Measurements from ENCODE around the gene KPNA3. TPM values are rescaled to one million over a fixed set of nuclear protein-coding genes. Genes with fewer than 3 reads are reported as not detected.
A peak's percentile ranks its signal among the peaks of the same experiment; 100 is the strongest.

KPNA3 gene
- total and polyA plus RNA-seq, 7 donors, result 15.6 to 64.3 (median 41.5) TPM

DNA sequence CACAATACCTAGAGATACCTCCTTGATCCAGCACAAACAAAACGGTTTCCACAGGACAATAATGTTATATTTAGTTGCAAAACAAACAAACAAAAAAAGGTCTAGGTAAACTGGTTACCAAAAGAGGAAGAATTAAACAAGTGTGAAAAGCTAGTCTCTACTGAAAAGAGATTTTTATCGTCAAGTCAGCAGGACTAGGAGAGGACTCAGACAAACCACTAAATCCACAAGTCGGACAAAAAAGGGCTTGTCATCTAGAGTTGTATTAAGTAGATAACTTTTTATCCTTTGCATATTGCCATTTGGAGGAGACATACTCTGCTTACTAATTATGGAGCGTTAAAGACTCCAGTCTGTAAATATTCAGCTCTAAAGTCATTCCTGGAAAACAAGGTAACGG, 9.9 kb upstream of the KPNA3 start:
- WGBS, 2 donors, result 72% methylated on average over 5 of the region's 5 CpGs
- Histone ChIP-seq H3K9me3 (no peaks in the 10 kb centered on the region), H3K36me3 (no peaks in the 10 kb centered on the region), H3K27ac (no peak overlapping the region), H3K4me3 (no peak overlapping the region), H3K4me1 (no peaks in the 10 kb centered on the region), H3K27me3 (no peaks in the 10 kb centered on the region)
- TF ChIP-seq EP300 (IDR thresholded peaks at IDR 0.05) (no peak), POLR2AphosphoS5 (IDR thresholded peaks at IDR 0.05) (no peak), POLR2A (IDR thresholded peaks at IDR 0.05) (no peak)
- TF ChIP-seq, protein P1, sequence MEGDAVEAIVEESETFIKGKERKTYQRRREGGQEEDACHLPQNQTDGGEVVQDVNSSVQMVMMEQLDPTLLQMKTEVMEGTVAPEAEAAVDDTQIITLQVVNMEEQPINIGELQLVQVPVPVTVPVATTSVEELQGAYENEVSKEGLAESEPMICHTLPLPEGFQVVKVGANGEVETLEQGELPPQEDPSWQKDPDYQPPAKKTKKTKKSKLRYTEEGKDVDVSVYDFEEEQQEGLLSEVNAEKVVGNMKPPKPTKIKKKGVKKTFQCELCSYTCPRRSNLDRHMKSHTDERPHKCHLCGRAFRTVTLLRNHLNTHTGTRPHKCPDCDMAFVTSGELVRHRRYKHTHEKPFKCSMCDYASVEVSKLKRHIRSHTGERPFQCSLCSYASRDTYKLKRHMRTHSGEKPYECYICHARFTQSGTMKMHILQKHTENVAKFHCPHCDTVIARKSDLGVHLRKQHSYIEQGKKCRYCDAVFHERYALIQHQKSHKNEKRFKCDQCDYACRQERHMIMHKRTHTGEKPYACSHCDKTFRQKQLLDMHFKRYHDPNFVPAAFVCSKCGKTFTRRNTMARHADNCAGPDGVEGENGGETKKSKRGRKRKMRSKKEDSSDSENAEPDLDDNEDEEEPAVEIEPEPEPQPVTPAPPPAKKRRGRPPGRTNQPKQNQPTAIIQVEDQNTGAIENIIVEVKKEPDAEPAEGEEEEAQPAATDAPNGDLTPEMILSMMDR (IDR thresholded peaks at IDR 0.05), result no peak
- intact Hi-C loops (cut with DNase I), result no loop called here
- DNase-seq, result no peak

DNA sequence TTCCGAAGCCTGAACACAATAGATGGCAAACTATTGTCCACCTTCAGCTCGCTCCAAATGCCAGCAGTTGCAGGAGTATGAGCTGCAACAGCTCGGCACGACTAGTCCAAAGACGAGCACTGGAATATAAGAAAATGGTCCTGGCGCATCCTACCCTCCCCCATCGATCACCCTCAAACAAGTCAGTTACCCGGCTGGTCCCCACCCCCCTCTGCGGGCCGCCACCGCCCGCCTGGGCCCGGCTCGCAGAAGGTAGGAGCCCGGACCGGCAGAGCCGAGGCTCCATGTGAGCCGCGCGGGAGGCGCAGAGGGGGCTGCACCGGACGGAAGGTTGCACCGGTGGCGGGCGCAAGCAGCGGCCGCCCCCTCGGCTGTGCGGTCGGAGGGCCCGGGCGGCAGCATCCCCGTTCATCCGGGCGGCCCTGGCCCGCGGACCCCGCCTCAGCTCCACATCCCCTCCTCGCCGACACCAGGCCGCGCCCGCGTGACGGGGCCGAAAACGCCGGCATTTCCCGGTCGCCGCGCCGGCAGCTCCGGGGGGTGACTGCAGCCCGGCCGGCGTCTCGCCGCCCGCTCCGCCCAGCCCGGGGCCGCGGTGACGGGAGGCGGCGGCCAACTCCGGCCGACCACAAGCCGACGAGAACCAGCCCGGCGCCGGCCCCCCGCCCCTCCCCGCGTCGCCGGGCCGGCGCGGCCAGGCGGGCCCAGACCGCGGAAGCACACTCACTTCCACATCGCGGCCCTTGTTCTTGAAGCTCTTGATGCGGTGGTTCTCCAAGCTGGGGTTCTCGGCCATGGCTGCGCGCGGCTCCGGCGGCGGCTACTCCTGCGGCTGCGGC, 552 bp downstream of the KPNA3 start:
- WGBS, 2 donors, result 0% methylated on average over 98 of the region's 98 CpGs
- DNase-seq, result peak; percentile 70
- no peaks in the 10 kb centered on the region for H3K27me3 ChIP-seq
- H3K4me1 ChIP-seq, result peaks cover 0 to 36% (median 31%) of the 10 kb centered on the region in 4 donors
- peak overlapping the region; percentile 63 to 100 (median 94) for H3K4me3 ChIP-seq
- peak in 3 of 4 donors; percentile 54 to 79 (median 62) for TF ChIP-seq POLR2AphosphoS5 (IDR thresholded peaks at IDR 0.05)
- no peak for TF ChIP-seq POLR2A (IDR thresholded peaks at IDR 0.05)
- H3K27ac ChIP-seq, result peak overlapping the region; percentile 92 to 99 (median 97)
- H3K9me3 ChIP-seq, result no peaks in the 10 kb centered on the region
- no peaks in the 10 kb centered on the region for H3K36me3 ChIP-seq
- intact Hi-C loops (cut with DNase I), result loop anchor here (1.0 to 5.0 kb wide), 5 partner anchors 57 to 350 kb away; partner anchors contain the start of genes CAB39L, EBPL, SETDB2 and SPRYD7

DNA sequence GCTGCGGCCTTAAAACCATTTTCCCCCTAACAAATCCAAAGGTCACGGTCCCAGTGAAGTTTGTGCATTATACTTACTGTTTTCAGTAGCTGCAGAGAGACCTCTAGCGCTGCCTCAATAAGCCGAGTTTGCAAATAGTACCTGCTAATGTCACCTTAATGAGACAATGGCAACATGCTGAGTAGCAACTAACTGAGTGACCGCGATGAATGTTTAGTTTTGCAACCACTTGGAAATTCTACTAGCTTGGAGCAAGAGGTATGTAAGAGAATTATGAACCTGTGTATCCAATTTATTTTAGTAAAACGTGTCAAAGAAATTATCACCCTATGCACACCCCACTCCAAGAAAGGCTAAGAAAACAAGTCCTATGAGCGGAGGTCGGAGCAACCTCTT, 1.2 kb downstream of the KPNA3 start:
- Histone ChIP-seq H3K27me3 (no peaks in the 10 kb centered on the region), H3K27ac (peak overlapping the region; percentile 92 to 99 (median 97)), H3K4me3 (peak overlapping the region; percentile 63 to 100 (median 94)), H3K4me1 (peaks cover 0 to 36% (median 31%) of the 10 kb centered on the region in 4 donors), H3K9me3 (no peaks in the 10 kb centered on the region), H3K36me3 (no peaks in the 10 kb centered on the region)
- DNase-seq, result no peak
- 1 to 3% methylated on average over 9 of the region's 9 CpGs for WGBS, 2 donors
- TF ChIP-seq EP300 (IDR thresholded peaks at IDR 0.05) (no peak), POLR2AphosphoS5 (IDR thresholded peaks at IDR 0.05) (no peak), POLR2A (IDR thresholded peaks at IDR 0.05) (no peak)
- TF ChIP-seq, protein P1 (IDR thresholded peaks at IDR 0.05), result no peak
- intact Hi-C loops (cut with DNase I), result loop anchor here (2.0 to 5.0 kb wide), 4 partner anchors 57 to 349 kb away; partner anchors contain the start of genes CAB39L, SETDB2 and SPRYD7

DNA sequence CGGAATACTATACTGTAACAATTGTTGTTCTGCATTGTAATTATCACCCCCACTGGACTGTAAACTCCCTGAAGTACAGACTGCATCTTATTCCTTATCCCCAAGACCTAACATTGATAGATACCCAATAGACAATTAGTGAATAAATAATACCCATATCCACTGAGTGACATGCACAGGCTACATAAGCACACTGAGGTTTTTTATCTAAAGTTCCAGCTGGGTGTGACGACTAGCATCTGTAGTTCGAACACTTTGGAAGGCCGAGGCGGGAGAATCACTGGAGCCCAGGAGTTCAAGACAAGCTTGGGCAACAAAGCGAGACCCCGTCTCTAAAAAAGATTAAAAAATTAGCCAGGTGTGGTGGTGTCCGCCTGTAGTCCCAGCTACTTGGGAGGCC, 2.5 kb downstream of the KPNA3 start:
- Histone ChIP-seq H3K27ac (no peak overlapping the region), H3K27me3 (no peaks in the 10 kb centered on the region), H3K4me1 (peaks cover 0 to 44% (median 31%) of the 10 kb centered on the region in 4 donors), H3K36me3 (no peaks in the 10 kb centered on the region), H3K4me3 (no peak overlapping the region), H3K9me3 (no peaks in the 10 kb centered on the region)
- 97 to 98% methylated on average over 8 of the region's 8 CpGs for WGBS, 2 donors
- no peak for DNase-seq
- intact Hi-C loops (cut with DNase I), result loop anchor here (2.0 to 5.0 kb wide), 4 partner anchors 59 to 348 kb away; partner anchors contain the start of genes CAB39L, SETDB2 and SPRYD7
- TF ChIP-seq, protein P1 (IDR thresholded peaks at IDR 0.05), result no peak
- TF ChIP-seq POLR2A (IDR thresholded peaks at IDR 0.05) (no peak), POLR2AphosphoS5 (IDR thresholded peaks at IDR 0.05) (no peak), EP300 (IDR thresholded peaks at IDR 0.05) (no peak)

DNA sequence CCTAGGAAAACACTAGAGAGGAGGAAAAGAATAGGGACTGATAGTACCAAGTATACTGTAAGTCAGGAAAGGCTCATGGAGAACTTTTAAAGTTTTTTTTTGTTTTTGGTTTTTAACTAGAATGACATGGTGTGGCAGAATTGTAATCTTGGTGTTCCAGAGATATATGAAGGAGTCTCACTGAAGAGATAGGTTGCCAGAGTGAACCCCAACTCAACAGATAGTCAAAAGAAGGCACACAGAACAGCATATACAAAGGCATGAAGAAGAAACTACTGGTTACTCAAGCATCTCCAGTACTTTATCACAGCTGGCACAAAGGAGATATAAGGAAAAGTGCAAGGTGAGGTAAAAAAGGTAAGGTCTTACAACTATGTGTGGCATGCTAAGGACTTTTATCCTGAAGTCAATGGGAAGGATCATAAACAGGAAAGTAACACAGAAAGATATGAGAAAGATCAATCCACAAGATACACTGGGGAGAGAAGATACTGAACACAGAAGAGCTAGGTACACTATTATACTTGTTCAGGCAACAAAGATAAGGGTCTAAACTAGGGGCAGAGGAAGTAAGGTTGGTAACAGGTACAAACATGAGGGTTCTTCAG, 6.0 kb downstream of the KPNA3 start:
- no peaks in the 10 kb centered on the region for H3K27me3 ChIP-seq
- peaks cover 0 to 54% (median 32%) of the 10 kb centered on the region in 4 donors for H3K4me1 ChIP-seq
- no peaks in the 10 kb centered on the region for H3K36me3 ChIP-seq
- no peak overlapping the region for H3K27ac ChIP-seq
- no peak overlapping the region for H3K4me3 ChIP-seq
- TF ChIP-seq, protein P1 (IDR thresholded peaks at IDR 0.05), result no peak
- TF ChIP-seq POLR2A (IDR thresholded peaks at IDR 0.05), result no peak
- no peak for TF ChIP-seq EP300 (IDR thresholded peaks at IDR 0.05)
- TF ChIP-seq POLR2AphosphoS5 (IDR thresholded peaks at IDR 0.05), result no peak
- DNase-seq, result no peak
- intact Hi-C loops (cut with DNase I), result no loop called here
- no peaks in the 10 kb centered on the region for H3K9me3 ChIP-seq
